Calu3 (cell line): ENCODE measurements around the gene FBXL17. TPM values are rescaled to one million over a fixed set of nuclear protein-coding genes. Genes with fewer than 3 reads are reported as not detected.

Source experiments
- BruUV-seq: library from RNA; stranded (reverse); fragments of 400-500 nt; replicated peaks from 2 replicates; lab custom pipeline; 2021; lab: Mats Ljungman, UMichigan
- CTCF ChIA-PET: fragments of 300-600 bp; sonication (Branson Sonifier 250); formaldehyde crosslinking; loops from one replicate; lab custom pipeline; 2022; ENCODE audit warnings: antibody characterized with exemption; lab: Charles Lee
- DNase-seq: peaks from one replicate; pipeline ENCODE4 v3.0.0; 2022
- H3K27ac Mint-ChIP-seq: one replicate; pipeline ENCODE4 v1.8.0; 2022; ENCODE audit warnings: mixed read lengths; ENCODE audit not compliant: unreplicated experiment
- H3K27me3 Mint-ChIP-seq: one replicate; pipeline ENCODE4 v1.8.0; 2022; ENCODE audit warnings: mixed read lengths; ENCODE audit not compliant: unreplicated experiment
- H3K36me3 Mint-ChIP-seq: one replicate; pipeline ENCODE4 v1.8.0; 2022; ENCODE audit warnings: mild to moderate bottlenecking, moderate library complexity, mixed read lengths; ENCODE audit not compliant: insufficient read depth, unreplicated experiment
- H3K4me1 Mint-ChIP-seq: one replicate; pipeline ENCODE4 v1.8.0; 2022; ENCODE audit warnings: mild to moderate bottlenecking, low read depth, mixed read lengths; ENCODE audit not compliant: unreplicated experiment
- H3K4me3 Mint-ChIP-seq: one replicate; pipeline ENCODE4 v1.8.0; 2022; ENCODE audit warnings: mild to moderate bottlenecking, low read depth, moderate library complexity, mixed read lengths; ENCODE audit not compliant: unreplicated experiment
- H3K9me3 Mint-ChIP-seq: one replicate; pipeline ENCODE4 v1.8.0; 2022; ENCODE audit warnings: low read depth, mixed read lengths; ENCODE audit not compliant: unreplicated experiment
- intact Hi-C: fragments of 100-400 bp; cut with micrococcal nuclease; formaldehyde crosslinking; loops from one replicate; pipeline ENCODE4 v1.10.0; 2022; ENCODE audit not compliant: unreplicated experiment
- total RNA-seq: library from RNA; stranded (reverse); gene quantifications from 2 replicates; pipeline ENCODE4 v1.2.3, GENCODE V29; 2022
- TF ChIP-seq, protein P1 (sequence below): fragments of 200-600 bp; IDR thresholded peaks from one replicate; pipeline ENCODE4 v1.8.0; 2022; ENCODE audit warnings: antibody characterized with exemption; ENCODE audit not compliant: unreplicated experiment

FBXL17 gene
- total RNA-seq, 1 experiment from 2014 or later, result 19.6 TPM

DNA sequence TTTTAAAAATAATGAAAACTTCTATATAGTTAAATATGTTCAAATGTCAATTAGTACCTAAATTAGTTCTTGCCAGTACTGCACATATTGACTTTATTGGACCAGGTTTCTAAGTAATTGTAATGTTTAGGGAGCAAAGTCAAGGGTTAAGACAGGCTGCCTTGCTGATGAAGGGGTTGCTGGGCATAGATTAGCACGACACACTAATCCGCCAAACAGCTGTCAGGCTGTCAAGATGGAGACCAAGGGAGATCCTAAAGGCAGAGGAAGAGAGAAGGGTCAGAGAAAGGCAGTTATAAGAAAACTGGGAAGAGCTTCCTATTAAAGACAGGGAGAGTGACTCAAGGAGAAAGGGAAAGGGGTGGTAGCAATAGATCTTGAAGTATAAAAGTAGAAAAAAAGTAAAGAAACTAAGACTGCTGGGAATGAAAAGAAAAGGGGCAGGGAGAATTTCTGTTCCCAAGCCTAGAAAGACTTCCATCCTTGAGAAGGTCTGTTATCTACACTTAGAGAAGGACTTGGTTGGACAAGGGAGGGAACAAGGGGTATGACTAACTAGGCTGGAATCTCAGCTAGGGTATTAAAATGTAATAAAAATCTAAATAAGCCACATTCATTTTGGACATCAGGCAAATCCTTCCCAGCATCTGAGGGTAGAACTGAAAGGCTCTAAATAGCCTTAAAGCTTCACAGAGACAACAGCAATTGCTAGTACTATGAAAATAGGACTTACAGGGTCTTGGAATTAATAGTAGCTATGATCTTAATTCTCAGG is 188.7 kb downstream of the FBXL17 start:
- Mint-ChIP-seq H3K36me3 (no peaks in the 10 kb centered on the region), H3K27me3 (no peaks in the 10 kb centered on the region), H3K4me3 (no peak overlapping the region), H3K9me3 (no peaks in the 10 kb centered on the region), H3K27ac (no peak overlapping the region), H3K4me1 (peaks cover 12% of the 10 kb centered on the region)
- DNase-seq, result no peak
- no TSS peak for BruUV-seq
- CTCF ChIA-PET, result interaction anchor here (0.6 kb wide), 1 partner anchor 62 kb away, joined by 3 read pairs; no protein-coding TSS in a partner anchor
- TF ChIP-seq, protein P1, sequence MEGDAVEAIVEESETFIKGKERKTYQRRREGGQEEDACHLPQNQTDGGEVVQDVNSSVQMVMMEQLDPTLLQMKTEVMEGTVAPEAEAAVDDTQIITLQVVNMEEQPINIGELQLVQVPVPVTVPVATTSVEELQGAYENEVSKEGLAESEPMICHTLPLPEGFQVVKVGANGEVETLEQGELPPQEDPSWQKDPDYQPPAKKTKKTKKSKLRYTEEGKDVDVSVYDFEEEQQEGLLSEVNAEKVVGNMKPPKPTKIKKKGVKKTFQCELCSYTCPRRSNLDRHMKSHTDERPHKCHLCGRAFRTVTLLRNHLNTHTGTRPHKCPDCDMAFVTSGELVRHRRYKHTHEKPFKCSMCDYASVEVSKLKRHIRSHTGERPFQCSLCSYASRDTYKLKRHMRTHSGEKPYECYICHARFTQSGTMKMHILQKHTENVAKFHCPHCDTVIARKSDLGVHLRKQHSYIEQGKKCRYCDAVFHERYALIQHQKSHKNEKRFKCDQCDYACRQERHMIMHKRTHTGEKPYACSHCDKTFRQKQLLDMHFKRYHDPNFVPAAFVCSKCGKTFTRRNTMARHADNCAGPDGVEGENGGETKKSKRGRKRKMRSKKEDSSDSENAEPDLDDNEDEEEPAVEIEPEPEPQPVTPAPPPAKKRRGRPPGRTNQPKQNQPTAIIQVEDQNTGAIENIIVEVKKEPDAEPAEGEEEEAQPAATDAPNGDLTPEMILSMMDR, result no peak
- intact Hi-C loops, result no loop called here

- no peaks in the 10 kb centered on the region for H3K27me3 Mint-ChIP-seq
- CTCF ChIA-PET, result interaction anchor here (0.5 kb wide), 1 partner anchor 108 kb away, joined by 3 read pairs; no protein-coding TSS in a partner anchor
- BruUV-seq, result no TSS peak
- H3K36me3 Mint-ChIP-seq, result no peaks in the 10 kb centered on the region
- no peak overlapping the region for H3K27ac Mint-ChIP-seq
- no peak overlapping the region for H3K4me3 Mint-ChIP-seq
- TF ChIP-seq, protein P1, result no peak
- no peaks in the 10 kb centered on the region for H3K4me1 Mint-ChIP-seq
- intact Hi-C loops, result no loop called here
- no peaks in the 10 kb centered on the region for H3K9me3 Mint-ChIP-seq
- DNase-seq, result no peak
These were observed 197.0 kb downstream of the FBXL17 start for GRCh38 chr5:108184940-108185339.

GRCh38 chr5:108181975-108182374 is 199.9 kb downstream of the FBXL17 start:
- CTCF ChIA-PET, result no interaction called here
- Mint-ChIP-seq H3K27me3 (no peaks in the 10 kb centered on the region), H3K27ac (no peak overlapping the region), H3K4me1 (no peaks in the 10 kb centered on the region), H3K4me3 (no peak overlapping the region), H3K36me3 (no peaks in the 10 kb centered on the region), H3K9me3 (no peaks in the 10 kb centered on the region)
- DNase-seq, result no peak
- TF ChIP-seq, protein P1, result no peak
- no TSS peak for BruUV-seq
- intact Hi-C loops, result no loop called here

DNA sequence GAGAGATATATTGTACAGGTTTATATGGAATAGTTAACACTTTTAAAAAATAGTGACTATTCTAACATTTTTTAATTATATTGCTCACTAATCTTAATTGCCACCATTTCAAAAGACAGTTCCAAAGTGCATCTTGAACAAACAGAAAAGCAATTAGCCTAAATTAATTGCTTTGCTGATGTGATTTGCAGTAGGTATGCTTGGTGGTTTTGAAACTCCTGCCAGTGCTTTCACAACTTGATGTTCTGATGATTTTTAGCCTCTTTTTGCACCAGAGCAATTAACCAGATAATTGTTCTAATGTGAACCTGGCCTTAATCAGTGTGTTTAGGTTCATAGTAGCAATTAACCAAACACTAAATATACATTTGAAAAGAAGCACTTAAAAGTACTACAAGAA is 207.6 kb downstream of the FBXL17 start:
- no TSS peak for BruUV-seq
- intact Hi-C loops, result no loop called here
- no peaks in the 10 kb centered on the region for H3K27me3 Mint-ChIP-seq
- no peak overlapping the region for H3K4me3 Mint-ChIP-seq
- CTCF ChIA-PET, result no interaction called here
- no peaks in the 10 kb centered on the region for H3K36me3 Mint-ChIP-seq
- H3K9me3 Mint-ChIP-seq, result no peaks in the 10 kb centered on the region
- H3K4me1 Mint-ChIP-seq, result no peaks in the 10 kb centered on the region
- no peak overlapping the region for H3K27ac Mint-ChIP-seq
- TF ChIP-seq, protein P1, result no peak
- no peak for DNase-seq
